ENCODE data around the gene CFAP298.
A peak's percentile ranks its signal among the peaks of the same experiment; 100 is the strongest.
"Not testable (repeated sequence)": the region's sequence is repeated elsewhere in the genome, so short reads cannot be mapped to it uniquely, and the experiment has no call there.

Gene CFAP298

GRCh38 chr21:32612075-32612998 is at the start of gene CFAP298:
Gene CFAP298, minus strand, starts transcription at chr21:32612377. Its CDS starts 134 bp downstream, at chr21:32612243.
- peak; percentile 80 for DNase-seq (ENCODE audit: low read depth)

- DNase-seq (ENCODE audit: low read depth), result not testable (repeated sequence)
These were observed 49.0 kb upstream of the CFAP298 start for GRCh38 chr21:32661026-32661782.

- no peak for DNase-seq (ENCODE audit: low read depth)
These were observed 46.3 kb upstream of the CFAP298 start for GRCh38 chr21:32658524-32658923.

GRCh38 chr21:32653326-32653901 is 41.2 kb upstream of the CFAP298 start:
- no peak for DNase-seq (ENCODE audit: low read depth)

GRCh38 chr21:32648165-32648564 is 36.0 kb upstream of the CFAP298 start:
- no peak for DNase-seq (ENCODE audit: low read depth)

- DNase-seq (ENCODE audit: low read depth), result no peak
These were observed 33.3 kb upstream of the CFAP298 start for GRCh38 chr21:32645261-32646182.

GRCh38 chr21:32641710-32642698 is 29.8 kb upstream of the CFAP298 start:
- no peak for DNase-seq (ENCODE audit: low read depth)

- no peak for DNase-seq (ENCODE audit: low read depth)
These were observed 14.5 kb upstream of the CFAP298 start for GRCh38 chr21:32626621-32627196.

- DNase-seq (ENCODE audit: low read depth), result not testable (repeated sequence)
These were observed 6.0 kb upstream of the CFAP298 start for GRCh38 chr21:32618218-32618617.

GRCh38 chr21:32613436-32614043 is 1.4 kb upstream of the CFAP298 start:
- DNase-seq (ENCODE audit: low read depth), result no peak

- no peak for DNase-seq (ENCODE audit: low read depth)
These were observed 791 bp upstream of the CFAP298 start for GRCh38 chr21:32612999-32613337.

GRCh38 chr21:32611471-32611997 is 643 bp downstream of the CFAP298 start:
- no peak for DNase-seq (ENCODE audit: low read depth)

GRCh38 chr21:32610940-32611339 is 1.2 kb downstream of the CFAP298 start:
- DNase-seq (ENCODE audit: low read depth), result not testable (repeated sequence)

GRCh38 chr21:32608851-32609250 is 3.3 kb downstream of the CFAP298 start:
- DNase-seq (ENCODE audit: low read depth), result no peak

- DNase-seq (ENCODE audit: low read depth), result no peak
These were observed 6.7 kb downstream of the CFAP298 start for GRCh38 chr21:32605469-32605868.

- DNase-seq (ENCODE audit: low read depth), result no peak
These were observed 7.7 kb downstream of the CFAP298 start for GRCh38 chr21:32604464-32604863.

- no peak for DNase-seq (ENCODE audit: low read depth)
These were observed 9.0 kb downstream of the CFAP298 start for GRCh38 chr21:32603131-32603530.

- no peak for DNase-seq (ENCODE audit: low read depth)
These were observed 10.1 kb downstream of the CFAP298 start for GRCh38 chr21:32602099-32602498.

GRCh38 chr21:32599526-32599925 is 12.7 kb downstream of the CFAP298 start:
- no peak for DNase-seq (ENCODE audit: low read depth)

Measured in activated T-helper 9 cell treated with anti-CD3 and anti-CD28 coated beads, Interleukin-2, amount 50 U/mL, for 16 hours (primary cell).